Mammary epithelial cell (primary cell): ENCODE data around the gene HTR4.

Experiments used
- CTCF ChIP-seq, 2 donors: IDR thresholded peaks in 1 of 2; conservative IDR thresholded peaks in 1 of 2; 2 replicates each; pipeline ENCODE4 v1.5.1; 2011 to 2012; ENCODE audit warnings: inconsistent platforms in 2 of 2, low read length in 2 of 2, mild to moderate bottlenecking in 2 of 2, control low read depth in 1 of 2, low read depth in 1 of 2; ENCODE audit not compliant: insufficient read depth in 1 of 2; ENCODE audit errors: extremely low read depth in 1 of 2
- EZH2 ChIP-seq: IDR thresholded peaks from 2 replicates; pipeline ENCODE4 v1.6.1; 2012; ENCODE audit warnings: low read length, inconsistent platforms, borderline replicate concordance

- TF ChIP-seq CTCF (conservative IDR thresholded peaks at IDR 0.05 in 1 of 2, IDR thresholded peaks at IDR 0.05 in 1 of 2; ENCODE audit: extremely low read depth in 1 of 2, insufficient read depth in 1 of 2, low read depth in 1 of 2, low read length in 2 of 2) = no peak
- TF ChIP-seq EZH2 = no peak
Observed at GRCh38 chr5:148666353-148666752, 12.0 kb upstream of the HTR4 start.
